ENCODE measurements around the gene CERS6.
A peak's percentile ranks its signal among the peaks of the same experiment; 100 is the strongest.

Gene CERS6

GRCh38 chr2:168686452-168687191, 230.6 kb downstream of the CERS6 start:
- WGBS (ENCODE audit: insufficient coverage), result no CpG with 5 or more reads among the region's 4 CpGs
- H3K9me3 ChIP-seq (ENCODE audit: control extremely low read depth in 1 of 5, control insufficient read depth in 4 of 5, insufficient read depth in 2 of 5, low read depth in 1 of 5, low read length in 4 of 5), result no peaks in the 10 kb centered on the region
- H3K4me3 ChIP-seq (ENCODE audit: control insufficient read depth in 1 of 7, extremely low read depth in 1 of 7, insufficient read depth in 4 of 7, low read depth in 2 of 7, low read length in 6 of 7), result peak overlapping the region in 1 of 7 experiments; percentile 60
- peaks cover 0 to 23% (median 8%) of the 10 kb centered on the region in 4 experiments for H3K4me1 ChIP-seq (ENCODE audit: control extremely low read depth in 1 of 4, control insufficient read depth in 4 of 4, insufficient read depth in 4 of 4, low read length in 3 of 4)
- CTCF ChIA-PET, result interaction anchor here (0.8 to 4.8 kb wide), 19 partner anchors 11 to 542 kb away, joined by 3 to 96 read pairs (median 3); no protein-coding TSS in a partner anchor
- peak in 1 of 3 donors; percentile 61 for DNase-seq
- no peak overlapping the region for H3K27ac ChIP-seq (ENCODE audit: insufficient read depth in 1 of 2, low read depth in 1 of 2, low read length in 2 of 2, poor library complexity in 1 of 2, severe bottlenecking in 2 of 2)
- H3K27me3 ChIP-seq (replicated peaks in 2 of 5; ENCODE audit: control insufficient read depth in 4 of 5, insufficient read depth in 5 of 5, low read length in 4 of 5), result no peaks in the 10 kb centered on the region
- peaks cover 4 to 10% (median 5%) of the 10 kb centered on the region in 4 experiments for H3K36me3 ChIP-seq (ENCODE audit: control insufficient read depth in 4 of 4, insufficient read depth in 4 of 4, low read length in 3 of 4)
- POLR2A ChIA-PET, result interaction anchor here (0.6 to 1.1 kb wide), 2 partner anchors 15 to 406 kb away, joined by 3 read pairs; no protein-coding TSS in a partner anchor

GRCh38 chr2:168687314-168687713, 231.2 kb downstream of the CERS6 start:
- WGBS (ENCODE audit: insufficient coverage), result 87% methylated on average over 3 of the region's 3 CpGs
- H3K4me1 ChIP-seq (ENCODE audit: control extremely low read depth in 1 of 4, control insufficient read depth in 4 of 4, insufficient read depth in 4 of 4, low read length in 3 of 4), result peaks cover 1 to 23% (median 10%) of the 10 kb centered on the region in 4 experiments
- peaks cover 4 to 12% (median 7%) of the 10 kb centered on the region in 4 experiments for H3K36me3 ChIP-seq (ENCODE audit: control insufficient read depth in 4 of 4, insufficient read depth in 4 of 4, low read length in 3 of 4)
- ChIA-PET CTCF (interaction anchor here (0.8 to 4.8 kb wide), 22 partner anchors 10 to 543 kb away, joined by 3 to 96 read pairs (median 3); no protein-coding TSS in a partner anchor), POLR2A (no interaction called here)
- DNase-seq, result peak; percentile 54 to 73 (median 70)
- no peaks in the 10 kb centered on the region for H3K9me3 ChIP-seq (ENCODE audit: control extremely low read depth in 1 of 5, control insufficient read depth in 4 of 5, insufficient read depth in 2 of 5, low read depth in 1 of 5, low read length in 4 of 5)
- no peak overlapping the region for H3K27ac ChIP-seq (ENCODE audit: insufficient read depth in 1 of 2, low read depth in 1 of 2, low read length in 2 of 2, poor library complexity in 1 of 2, severe bottlenecking in 2 of 2)
- no peak overlapping the region for H3K4me3 ChIP-seq (ENCODE audit: control insufficient read depth in 1 of 7, extremely low read depth in 1 of 7, insufficient read depth in 4 of 7, low read depth in 2 of 7, low read length in 6 of 7)
- H3K27me3 ChIP-seq (replicated peaks in 2 of 5; ENCODE audit: control insufficient read depth in 4 of 5, insufficient read depth in 5 of 5, low read length in 4 of 5), result no peaks in the 10 kb centered on the region

- POLR2A ChIA-PET, result no interaction called here
- H3K4me1 ChIP-seq (ENCODE audit: control extremely low read depth in 1 of 4, control insufficient read depth in 4 of 4, insufficient read depth in 4 of 4, low read length in 3 of 4), result peaks cover 3 to 17% (median 7%) of the 10 kb centered on the region in 4 experiments
- WGBS (ENCODE audit: insufficient coverage), result 100% methylated on average over 1 of the region's 1 CpG
Measured at GRCh38 chr2:168690381-168690885, 234.4 kb downstream of the CERS6 start.

GRCh38 chr2:168691221-168691620, 235.1 kb downstream of the CERS6 start:
- ChIA-PET CTCF (interaction anchor here (1.2 to 4.2 kb wide), 6 partner anchors 14 to 345 kb away, joined by 3 to 19 read pairs (median 4); no protein-coding TSS in a partner anchor), POLR2A (no interaction called here)
- Histone ChIP-seq H3K27me3 (replicated peaks in 2 of 5; ENCODE audit: control insufficient read depth in 4 of 5, insufficient read depth in 5 of 5, low read length in 4 of 5) (no peaks in the 10 kb centered on the region), H3K27ac (ENCODE audit: insufficient read depth in 1 of 2, low read depth in 1 of 2, low read length in 2 of 2, poor library complexity in 1 of 2, severe bottlenecking in 2 of 2) (no peak overlapping the region), H3K4me3 (ENCODE audit: control insufficient read depth in 1 of 7, extremely low read depth in 1 of 7, insufficient read depth in 4 of 7, low read depth in 2 of 7, low read length in 6 of 7) (no peak overlapping the region), H3K9me3 (ENCODE audit: control extremely low read depth in 1 of 5, control insufficient read depth in 4 of 5, insufficient read depth in 2 of 5, low read depth in 1 of 5, low read length in 4 of 5) (no peaks in the 10 kb centered on the region), H3K4me1 (ENCODE audit: control extremely low read depth in 1 of 4, control insufficient read depth in 4 of 4, insufficient read depth in 4 of 4, low read length in 3 of 4) (peaks cover 2 to 9% (median 5%) of the 10 kb centered on the region in 4 experiments), H3K36me3 (ENCODE audit: control insufficient read depth in 4 of 4, insufficient read depth in 4 of 4, low read length in 3 of 4) (peaks cover 12 to 33% (median 16%) of the 10 kb centered on the region in 4 experiments)
- 100% methylated on average over 1 of the region's 1 CpG for WGBS (ENCODE audit: insufficient coverage)
- no peak for DNase-seq

More at GRCh38 chr2:168690381-168690885, 234.4 kb downstream of the CERS6 start:
- no peak for DNase-seq
- Histone ChIP-seq H3K4me3 (ENCODE audit: control insufficient read depth in 1 of 7, extremely low read depth in 1 of 7, insufficient read depth in 4 of 7, low read depth in 2 of 7, low read length in 6 of 7) (no peak overlapping the region), H3K9me3 (ENCODE audit: control extremely low read depth in 1 of 5, control insufficient read depth in 4 of 5, insufficient read depth in 2 of 5, low read depth in 1 of 5, low read length in 4 of 5) (no peaks in the 10 kb centered on the region), H3K27ac (ENCODE audit: insufficient read depth in 1 of 2, low read depth in 1 of 2, low read length in 2 of 2, poor library complexity in 1 of 2, severe bottlenecking in 2 of 2) (no peak overlapping the region), H3K27me3 (replicated peaks in 2 of 5; ENCODE audit: control insufficient read depth in 4 of 5, insufficient read depth in 5 of 5, low read length in 4 of 5) (no peaks in the 10 kb centered on the region), H3K36me3 (ENCODE audit: control insufficient read depth in 4 of 4, insufficient read depth in 4 of 4, low read length in 3 of 4) (peaks cover 8 to 26% (median 13%) of the 10 kb centered on the region in 4 experiments)
- CTCF ChIA-PET, result interaction anchor here (1.2 to 4.2 kb wide), 3 partner anchors 13 to 344 kb away, joined by 3 to 19 read pairs (median 5); no protein-coding TSS in a partner anchor

GRCh38 chr2:168692132-168692744, 236.2 kb downstream of the CERS6 start:
- ChIA-PET POLR2A (no interaction called here), CTCF (interaction anchor here (1.0 to 4.2 kb wide), 10 partner anchors 13 to 1103 kb away, joined by 3 to 19 read pairs (median 4); no protein-coding TSS in a partner anchor)
- H3K27ac ChIP-seq (ENCODE audit: insufficient read depth in 1 of 2, low read depth in 1 of 2, low read length in 2 of 2, poor library complexity in 1 of 2, severe bottlenecking in 2 of 2), result no peak overlapping the region
- peaks cover 16 to 44% (median 23%) of the 10 kb centered on the region in 4 experiments for H3K36me3 ChIP-seq (ENCODE audit: control insufficient read depth in 4 of 4, insufficient read depth in 4 of 4, low read length in 3 of 4)
- WGBS (ENCODE audit: insufficient coverage), result 0% methylated on average over 1 of the region's 4 CpGs
- H3K4me3 ChIP-seq (ENCODE audit: control insufficient read depth in 1 of 7, extremely low read depth in 1 of 7, insufficient read depth in 4 of 7, low read depth in 2 of 7, low read length in 6 of 7), result no peak overlapping the region
- no peaks in the 10 kb centered on the region for H3K9me3 ChIP-seq (ENCODE audit: control extremely low read depth in 1 of 5, control insufficient read depth in 4 of 5, insufficient read depth in 2 of 5, low read depth in 1 of 5, low read length in 4 of 5)
- H3K27me3 ChIP-seq (replicated peaks in 2 of 5; ENCODE audit: control insufficient read depth in 4 of 5, insufficient read depth in 5 of 5, low read length in 4 of 5), result no peaks in the 10 kb centered on the region
- DNase-seq, result peak in 2 of 3 donors; percentile 22 to 43
- H3K4me1 ChIP-seq (ENCODE audit: control extremely low read depth in 1 of 4, control insufficient read depth in 4 of 4, insufficient read depth in 4 of 4, low read length in 3 of 4), result peaks cover 0 to 4% (median 1%) of the 10 kb centered on the region in 4 experiments

GRCh38 chr2:168694173-168694572, 238.1 kb downstream of the CERS6 start:
- Histone ChIP-seq H3K4me3 (ENCODE audit: control insufficient read depth in 1 of 7, extremely low read depth in 1 of 7, insufficient read depth in 4 of 7, low read depth in 2 of 7, low read length in 6 of 7) (no peak overlapping the region), H3K36me3 (ENCODE audit: control insufficient read depth in 4 of 4, insufficient read depth in 4 of 4, low read length in 3 of 4) (peaks cover 22 to 51% (median 29%) of the 10 kb centered on the region in 4 experiments), H3K9me3 (ENCODE audit: control extremely low read depth in 1 of 5, control insufficient read depth in 4 of 5, insufficient read depth in 2 of 5, low read depth in 1 of 5, low read length in 4 of 5) (peaks cover 0 to 3% (median 0%) of the 10 kb centered on the region in 5 experiments), H3K27ac (ENCODE audit: insufficient read depth in 1 of 2, low read depth in 1 of 2, low read length in 2 of 2, poor library complexity in 1 of 2, severe bottlenecking in 2 of 2) (no peak overlapping the region), H3K4me1 (ENCODE audit: control extremely low read depth in 1 of 4, control insufficient read depth in 4 of 4, insufficient read depth in 4 of 4, low read length in 3 of 4) (peaks cover 0 to 4% (median 1%) of the 10 kb centered on the region in 4 experiments), H3K27me3 (replicated peaks in 2 of 5; ENCODE audit: control insufficient read depth in 4 of 5, insufficient read depth in 5 of 5, low read length in 4 of 5) (no peaks in the 10 kb centered on the region)
- ChIA-PET POLR2A (no interaction called here), CTCF (interaction anchor here (1.1 to 1.2 kb wide), 2 partner anchors 55 to 146 kb away, joined by 3 read pairs; no protein-coding TSS in a partner anchor)
- WGBS (ENCODE audit: insufficient coverage), result 100% methylated on average over 1 of the region's 3 CpGs
- DNase-seq, result no peak

Measured in common myeloid progenitor, CD34-positive (primary cell).